Mesothelial cell of epicardium (in vitro differentiated cells): ENCODE measurements around the gene OR6K2. TPM values are rescaled to one million over a fixed set of nuclear protein-coding genes. Genes with fewer than 3 reads are reported as not detected.

Source experiments
- DNase-seq, 2 experiments: peaks; one replicate each; pipeline ENCODE4 v3.0.0; 2021; ENCODE audit warnings: low spot score in 2 of 2; ENCODE audit not compliant: unreplicated experiment in 2 of 2
- H3K27ac Mint-ChIP-seq: 2 replicates; pipeline ENCODE4 v1.8.0; 2021; ENCODE audit warnings: mixed read lengths
- H3K27me3 Mint-ChIP-seq: 2 replicates; pipeline ENCODE4 v1.8.0; 2021; ENCODE audit warnings: low read depth, mixed read lengths
- H3K36me3 Mint-ChIP-seq: 2 replicates; pipeline ENCODE4 v1.8.0; 2021; ENCODE audit warnings: mixed read lengths
- H3K4me1 Mint-ChIP-seq: 2 replicates; pipeline ENCODE4 v1.8.0; 2021; ENCODE audit warnings: mixed read lengths
- H3K4me3 Mint-ChIP-seq: 2 replicates; pipeline ENCODE4 v1.8.0; 2021; ENCODE audit warnings: mild to moderate bottlenecking, moderate library complexity, mixed read lengths
- H3K9me3 Mint-ChIP-seq: 2 replicates; pipeline ENCODE4 v1.8.0; 2021; ENCODE audit warnings: mixed read lengths
- CTCF ChIP-seq: fragments of 200-600 bp; sonication (generic); IDR thresholded peaks from one replicate; pipeline ENCODE4 v1.5.0; 2021; ENCODE audit warnings: antibody characterized with exemption; ENCODE audit not compliant: unreplicated experiment
- total RNA-seq: library from RNA; stranded (reverse); gene quantifications from 3 replicates; pipeline ENCODE4 v1.2.1, GENCODE V29; 2021

Gene OR6K2
- total RNA-seq, 1 donor from 2014 or later, result not detected

- no peaks in the 10 kb centered on the region for H3K9me3 Mint-ChIP-seq
- no peak for DNase-seq
- H3K4me3 Mint-ChIP-seq, result no peak overlapping the region
- no peak overlapping the region for H3K27ac Mint-ChIP-seq
- no peaks in the 10 kb centered on the region for H3K4me1 Mint-ChIP-seq
- H3K27me3 Mint-ChIP-seq, result peaks cover 21% of the 10 kb centered on the region
- H3K36me3 Mint-ChIP-seq, result no peaks in the 10 kb centered on the region
- TF ChIP-seq CTCF, result no peak
These were observed 15.9 kb upstream of the OR6K2 start for GRCh38 chr1:158716335-158716734.

GRCh38 chr1:158714754-158715153 lies 14.3 kb upstream of the OR6K2 start:
- TF ChIP-seq CTCF, result no peak
- Mint-ChIP-seq H3K27me3 (peaks cover 17% of the 10 kb centered on the region), H3K4me1 (no peaks in the 10 kb centered on the region), H3K36me3 (no peaks in the 10 kb centered on the region), H3K27ac (no peak overlapping the region), H3K9me3 (no peaks in the 10 kb centered on the region), H3K4me3 (no peak overlapping the region)
- DNase-seq, result no peak

- no peak for TF ChIP-seq CTCF
- peaks cover 12% of the 10 kb centered on the region for H3K27me3 Mint-ChIP-seq
These were observed 10.6 kb upstream of the OR6K2 start for GRCh38 chr1:158711098-158711497.

GRCh38 chr1:158706096-158706495 lies 5.6 kb upstream of the OR6K2 start:
- Mint-ChIP-seq H3K36me3 (no peaks in the 10 kb centered on the region), H3K4me1 (no peaks in the 10 kb centered on the region), H3K27ac (no peak overlapping the region), H3K4me3 (no peak overlapping the region), H3K9me3 (no peaks in the 10 kb centered on the region), H3K27me3 (no peaks in the 10 kb centered on the region)
- no peak for DNase-seq
- TF ChIP-seq CTCF, result no peak

More at GRCh38 chr1:158711098-158711497, 10.6 kb upstream of the OR6K2 start:
- no peaks in the 10 kb centered on the region for H3K9me3 Mint-ChIP-seq
- H3K4me3 Mint-ChIP-seq, result no peak overlapping the region
- no peak overlapping the region for H3K27ac Mint-ChIP-seq
- DNase-seq, result no peak
- H3K4me1 Mint-ChIP-seq, result no peaks in the 10 kb centered on the region
- no peaks in the 10 kb centered on the region for H3K36me3 Mint-ChIP-seq

GRCh38 chr1:158694596-158694995 lies 5.9 kb downstream of the OR6K2 start:
- Mint-ChIP-seq H3K36me3 (no peaks in the 10 kb centered on the region), H3K9me3 (no peaks in the 10 kb centered on the region), H3K4me3 (no peak overlapping the region), H3K27me3 (peaks cover 4% of the 10 kb centered on the region), H3K27ac (no peak overlapping the region), H3K4me1 (no peaks in the 10 kb centered on the region)
- no peak for DNase-seq
- no peak for TF ChIP-seq CTCF

- no peak for DNase-seq
- Mint-ChIP-seq H3K36me3 (no peaks in the 10 kb centered on the region), H3K4me3 (no peak overlapping the region), H3K27me3 (peaks cover 4% of the 10 kb centered on the region), H3K4me1 (no peaks in the 10 kb centered on the region), H3K9me3 (no peaks in the 10 kb centered on the region), H3K27ac (no peak overlapping the region)
- no peak for TF ChIP-seq CTCF
These were observed 8.1 kb downstream of the OR6K2 start for GRCh38 chr1:158692356-158692755.
